Raji (cell line): ENCODE measurements around the gene SMAD7.

Source experiments
- POLR2A ChIP-seq: IDR thresholded peaks from 2 replicates; pipeline ENCODE4 v1.6.1; 2011; ENCODE audit warnings: low read depth, low read length, control low read depth; ENCODE audit not compliant: insufficient read depth

SMAD7 gene

DNA sequence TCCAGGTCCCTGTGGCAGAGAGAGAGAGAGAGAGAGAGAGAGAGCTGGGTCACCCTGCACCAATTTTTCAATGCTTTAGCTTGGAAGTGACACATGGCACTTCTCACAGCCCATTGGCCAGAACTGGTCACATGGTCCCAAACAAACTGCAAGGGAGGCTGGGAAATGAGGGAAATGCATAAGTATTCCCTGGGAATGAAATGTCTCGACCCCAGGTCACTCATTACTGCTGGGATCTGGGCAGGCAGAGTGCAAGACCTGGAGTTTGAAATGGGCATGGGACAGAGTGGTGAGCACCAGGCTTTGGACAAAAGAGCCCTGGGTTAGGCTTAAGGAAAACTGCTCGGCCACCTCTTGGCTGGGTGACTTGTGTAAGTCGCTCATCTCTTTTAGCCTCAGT, 37.0 kb downstream of the SMAD7 start:
- TF ChIP-seq POLR2A: no peak

DNA sequence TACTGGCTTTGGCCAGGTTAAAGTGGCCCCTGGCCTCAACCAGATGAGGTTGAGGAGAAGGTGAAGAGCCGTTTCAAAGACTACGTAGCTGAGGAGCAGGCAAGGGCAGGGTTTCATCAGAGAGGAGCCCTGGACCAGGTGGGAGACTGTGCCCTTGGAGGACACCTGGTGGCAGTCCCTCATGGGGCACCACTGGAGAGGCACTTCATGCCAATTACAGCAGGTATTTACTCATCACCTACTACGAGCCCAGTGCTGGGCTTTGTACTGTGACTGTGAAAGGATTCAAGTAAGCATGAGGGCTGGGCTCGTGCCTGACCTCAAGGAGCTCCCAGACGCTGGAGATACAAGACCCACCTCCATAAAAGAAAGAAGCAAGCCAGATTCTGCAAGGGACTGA, 37.6 kb downstream of the SMAD7 start:
- TF ChIP-seq POLR2A: no peak

DNA sequence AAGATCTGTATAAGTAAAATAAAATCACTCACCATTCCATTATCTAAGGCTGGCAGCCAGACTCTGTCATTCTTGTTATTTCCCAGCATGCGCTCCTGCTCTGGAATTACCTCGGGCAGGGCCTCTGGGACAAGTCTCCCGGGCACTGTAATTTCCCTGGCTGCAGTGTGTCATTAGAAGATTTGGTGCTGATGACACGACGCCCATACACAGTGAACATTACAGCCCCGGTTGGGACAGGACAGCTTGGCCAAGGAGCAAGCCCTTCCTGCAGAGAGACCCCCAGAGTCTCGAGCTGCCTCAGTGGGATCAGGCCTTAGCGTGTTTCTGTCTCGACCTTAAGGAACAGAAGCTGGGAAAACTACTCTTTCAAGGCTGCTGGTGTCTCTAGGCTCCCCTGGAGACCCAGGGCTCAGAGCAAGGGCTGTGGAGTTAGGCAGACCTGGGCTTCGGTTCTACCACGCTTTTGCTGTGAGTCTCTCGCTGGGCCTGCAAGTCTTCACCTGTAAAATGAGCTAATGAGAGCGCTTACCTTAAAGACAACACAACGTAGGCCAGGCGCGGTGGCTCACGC, 39.7 kb downstream of the SMAD7 start:
- no peak for TF ChIP-seq POLR2A

DNA sequence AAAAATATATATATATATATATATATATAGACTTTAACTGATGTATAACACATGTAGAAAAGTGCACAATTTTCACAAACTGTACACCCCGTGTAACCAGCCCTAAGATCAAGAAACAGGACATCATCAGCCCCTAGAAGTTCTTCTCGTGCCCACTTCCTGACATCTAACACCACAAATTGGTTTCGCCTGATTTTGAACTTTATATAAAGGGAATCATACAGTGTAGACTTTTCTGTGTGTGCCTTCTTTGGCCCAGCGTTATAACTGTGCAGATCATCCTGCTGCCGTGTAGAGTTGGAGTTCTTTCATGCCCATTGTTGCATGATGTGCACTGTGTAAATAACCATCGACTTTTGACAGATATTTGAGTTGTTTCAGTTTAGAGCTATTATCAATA, 41.0 kb downstream of the SMAD7 start:
- no peak for TF ChIP-seq POLR2A

DNA sequence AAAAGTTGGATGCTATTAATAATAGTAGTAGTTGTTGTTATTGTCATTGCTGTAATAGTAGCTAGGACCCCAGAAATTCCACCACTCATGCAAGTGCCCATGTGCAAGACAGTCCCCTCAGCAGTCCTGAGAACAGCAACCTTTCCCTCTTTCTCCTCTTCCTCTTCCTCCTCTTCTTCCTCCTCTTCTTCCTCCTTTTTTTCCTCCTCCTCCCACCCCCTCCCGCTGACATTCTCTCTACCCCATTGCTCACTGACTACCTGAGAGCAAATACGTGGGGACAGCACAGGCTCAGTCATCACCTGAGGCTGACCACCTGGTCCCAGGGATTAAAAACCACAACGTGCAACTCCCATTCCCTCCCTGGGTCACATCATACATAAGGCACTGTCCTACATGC, 41.8 kb downstream of the SMAD7 start:
- TF ChIP-seq POLR2A: no peak

DNA sequence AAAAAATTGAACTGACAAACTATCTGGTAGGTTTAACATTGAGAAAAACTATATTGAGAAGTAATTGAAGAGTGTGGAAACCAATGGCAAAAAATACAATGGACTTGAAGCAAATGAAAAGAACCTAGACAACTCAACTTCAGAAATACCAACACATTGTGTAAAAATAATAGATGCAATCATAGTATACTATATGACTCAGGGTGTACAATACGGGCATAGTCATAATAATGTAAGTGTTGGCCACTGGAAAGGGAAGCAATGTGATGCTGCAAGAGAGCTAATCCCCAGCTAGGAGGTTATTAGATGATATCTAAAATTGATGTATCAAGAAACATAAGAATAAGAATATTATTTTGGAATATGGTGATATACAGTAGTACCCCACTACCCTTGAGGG, 45.3 kb downstream of the SMAD7 start:
- TF ChIP-seq POLR2A: no peak

DNA sequence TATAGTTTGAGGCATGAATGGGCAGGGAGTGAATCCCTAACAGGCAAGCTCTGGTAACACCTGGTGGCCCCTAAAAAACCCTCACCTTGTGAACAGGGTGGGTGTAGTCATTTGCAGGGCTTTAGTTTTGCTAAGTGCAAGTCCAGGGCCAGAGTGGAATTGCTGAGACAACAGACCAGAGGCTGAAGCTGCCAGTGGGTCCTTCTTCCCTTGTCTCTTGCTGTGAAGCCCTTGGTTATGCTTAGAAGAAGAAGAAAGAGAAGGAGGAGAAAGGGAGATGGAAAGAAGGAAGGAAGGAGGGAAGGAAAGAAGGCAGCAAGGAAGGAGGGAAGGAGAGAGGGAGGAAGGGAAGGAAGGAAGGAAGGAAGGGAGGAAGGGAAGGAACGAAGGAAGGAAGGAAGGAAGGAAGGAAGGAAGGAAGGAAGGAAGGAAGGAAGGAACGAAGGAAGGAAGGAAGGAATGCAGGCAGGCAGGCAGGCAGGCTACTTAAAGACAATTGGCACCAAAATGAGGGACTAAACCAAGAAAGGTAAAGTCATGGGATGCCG, 45.8 kb downstream of the SMAD7 start:
- TF ChIP-seq POLR2A: no peak

DNA sequence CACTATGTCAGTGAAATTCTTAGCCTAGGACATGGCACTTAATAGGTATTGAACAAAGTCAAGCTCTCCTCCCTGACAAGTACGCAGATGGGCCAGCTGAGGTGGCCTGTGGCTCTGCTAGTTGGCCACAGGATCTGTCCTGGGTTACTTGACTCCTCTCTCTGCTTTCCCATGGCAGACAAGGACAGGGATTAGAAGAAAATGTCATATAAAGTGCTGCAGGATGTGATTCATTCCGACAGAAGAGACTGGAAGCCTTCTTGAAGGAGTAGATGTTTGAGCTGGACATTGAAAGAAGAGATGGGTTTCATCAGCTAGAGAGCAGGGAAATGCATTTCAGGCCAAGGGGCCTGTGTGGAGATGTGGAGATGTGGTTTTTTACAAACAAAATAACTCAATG, 46.7 kb downstream of the SMAD7 start:
- no peak for TF ChIP-seq POLR2A

DNA sequence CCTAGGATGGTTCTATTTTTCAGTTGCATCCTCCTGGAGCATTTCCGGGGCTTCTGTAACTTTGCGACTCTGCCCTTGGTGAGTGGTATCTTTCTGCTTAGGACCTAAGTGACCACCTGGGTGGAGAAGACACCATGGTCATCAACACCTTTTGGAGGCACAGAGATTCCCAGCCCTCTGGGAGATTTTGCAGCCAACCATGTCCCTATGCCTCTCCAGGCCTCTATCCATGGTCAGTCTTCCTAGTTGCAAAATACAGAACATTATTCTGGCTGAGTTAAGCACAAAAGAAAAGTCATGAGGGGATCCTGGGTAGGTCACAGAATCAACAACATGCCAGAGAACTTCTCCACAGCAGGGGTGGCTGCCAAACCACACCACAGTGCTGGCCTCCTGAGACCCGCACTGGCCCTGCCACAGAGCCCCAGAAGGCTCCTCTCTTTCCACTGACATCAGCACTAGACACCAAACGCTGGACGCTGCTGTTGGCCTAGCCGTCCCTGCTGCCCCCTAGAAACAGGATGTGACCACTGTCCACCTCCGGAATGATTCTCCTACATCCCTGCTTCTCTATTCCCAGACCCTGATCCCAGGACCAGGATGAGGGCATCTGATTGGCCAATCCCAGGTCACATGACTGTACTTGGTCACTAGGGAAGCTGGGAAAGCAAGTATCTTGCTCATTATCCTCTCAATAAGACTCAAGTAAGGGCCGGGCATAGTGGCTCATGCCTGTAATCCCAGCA, 47.7 kb downstream of the SMAD7 start:
- TF ChIP-seq POLR2A: no peak

DNA sequence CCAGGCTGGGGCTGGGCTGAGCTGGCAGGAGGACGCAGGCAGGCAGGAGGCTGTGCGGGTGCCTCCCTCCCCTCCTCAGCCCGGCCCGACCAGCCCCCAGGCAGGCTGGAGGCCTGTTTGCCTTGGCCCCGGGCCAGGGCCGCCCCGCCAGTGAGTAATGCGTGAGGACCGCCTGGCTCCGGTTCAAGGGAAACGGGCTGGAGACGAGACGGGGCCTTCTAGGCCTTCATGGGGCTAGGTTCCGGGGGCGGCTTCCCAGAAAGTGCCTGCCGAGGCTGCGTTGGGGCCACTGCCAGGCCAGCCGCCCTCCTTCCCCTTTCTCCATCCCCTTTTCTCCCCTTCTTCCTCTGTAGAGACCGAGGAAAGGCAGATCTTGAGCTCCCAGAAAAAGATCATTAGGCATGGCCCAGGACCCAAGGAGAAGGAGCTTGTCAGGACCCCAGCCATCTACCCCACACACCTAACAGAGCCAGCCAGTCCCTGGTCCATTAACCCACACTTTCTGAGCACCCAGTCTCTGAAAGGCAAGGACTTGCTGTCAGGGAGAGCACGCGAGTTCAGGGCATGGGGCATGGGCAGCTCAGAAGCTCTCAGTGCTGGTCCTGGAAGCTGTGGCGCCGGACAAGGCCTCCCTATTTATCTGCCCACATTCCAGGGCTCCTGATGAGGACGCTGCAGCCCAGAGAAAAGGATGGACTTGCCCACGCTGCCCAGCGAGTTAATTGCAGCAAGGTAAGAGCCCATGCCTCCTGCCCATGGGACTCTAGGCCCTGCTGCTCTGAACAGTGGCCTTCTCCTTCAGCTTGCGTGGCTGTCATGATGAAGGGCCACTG, 48.5 kb downstream of the SMAD7 start:
- no peak for TF ChIP-seq POLR2A

DNA sequence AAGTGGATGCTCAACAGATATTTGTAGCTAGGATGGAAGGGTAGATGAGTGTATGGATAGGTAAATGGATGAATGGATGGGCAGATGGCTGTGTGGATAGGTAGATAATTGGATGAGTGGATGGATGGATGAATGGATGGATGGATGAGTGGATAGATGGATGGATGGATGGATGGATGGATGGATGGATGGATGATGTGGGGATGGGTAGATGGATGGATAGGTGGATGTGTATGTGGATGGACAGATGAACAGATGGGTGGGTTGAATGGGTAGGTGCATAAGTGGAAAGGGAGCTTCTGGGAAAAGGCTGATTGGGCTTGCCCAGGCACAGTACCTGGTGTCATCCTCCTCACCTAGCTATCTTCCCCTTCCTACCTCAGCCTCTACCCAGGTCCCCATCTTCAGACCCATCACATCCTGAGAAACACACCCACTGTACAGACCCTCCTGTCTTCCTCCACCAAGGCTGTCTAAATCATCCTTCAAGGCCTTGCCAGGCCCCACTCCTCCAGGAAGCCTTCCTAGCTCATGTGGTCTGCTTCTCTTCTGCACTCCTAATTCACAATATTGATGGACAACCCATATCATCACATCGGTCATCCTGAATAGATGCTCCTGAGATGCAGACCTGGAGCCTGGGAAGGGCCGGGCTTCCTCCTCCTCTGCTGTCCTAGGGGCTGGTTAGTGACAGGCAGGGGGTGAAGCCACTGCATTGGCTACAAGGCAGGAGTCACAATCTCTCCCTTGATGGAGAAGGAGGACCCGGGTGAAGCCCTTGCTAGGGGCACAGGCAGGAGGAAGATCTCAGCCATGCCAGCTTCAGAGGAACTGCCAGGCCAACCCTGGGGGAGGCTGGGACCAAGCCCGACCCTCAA, 49.4 kb downstream of the SMAD7 start:
- TF ChIP-seq POLR2A: no peak

DNA sequence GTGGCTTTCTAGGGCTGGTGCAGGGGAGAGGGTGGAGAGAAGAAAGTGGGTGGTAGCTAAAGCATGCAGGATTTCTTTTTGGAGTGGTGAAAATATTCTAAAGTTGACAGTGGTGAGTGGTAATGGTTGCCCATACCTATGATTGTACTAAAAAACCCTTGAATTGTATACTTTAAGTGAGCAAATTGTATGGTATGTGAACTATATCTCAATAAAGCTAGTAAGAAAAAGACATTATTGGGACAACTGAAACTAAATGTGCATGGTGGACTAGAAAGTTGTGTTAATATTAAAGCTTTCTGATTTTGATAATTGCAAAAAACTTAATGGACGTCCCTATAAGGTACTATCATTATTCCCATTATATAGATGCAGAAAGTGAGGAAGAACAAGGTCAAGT, 50.3 kb downstream of the SMAD7 start:
- no peak for TF ChIP-seq POLR2A

DNA sequence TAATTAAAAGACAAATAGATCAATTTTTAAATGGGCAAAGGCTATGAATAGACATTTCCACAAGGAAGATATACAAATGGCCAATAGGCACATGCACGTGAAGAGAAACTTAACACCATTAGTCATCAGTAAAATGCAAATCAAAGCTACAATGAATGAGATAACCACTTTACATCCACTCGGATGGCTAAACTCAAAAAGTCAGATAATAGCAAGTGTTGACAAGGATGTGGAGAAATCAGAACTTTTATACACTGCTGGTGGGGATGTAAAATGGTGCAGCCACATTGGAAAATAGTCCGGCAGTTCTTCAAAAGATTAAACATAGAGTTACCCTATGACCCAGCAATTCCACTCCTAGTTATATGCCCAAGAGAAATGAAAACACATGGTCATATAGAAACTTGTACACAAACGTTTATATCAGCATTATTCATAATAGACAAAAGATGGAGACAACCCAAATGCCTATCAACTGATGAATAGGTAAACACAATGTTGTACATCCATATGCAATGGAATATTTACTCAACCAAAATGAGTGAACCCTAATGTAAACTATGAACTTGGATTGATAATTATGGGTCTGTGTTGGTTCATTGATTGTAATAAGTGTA, 51.1 kb downstream of the SMAD7 start:
- TF ChIP-seq POLR2A: no peak

DNA sequence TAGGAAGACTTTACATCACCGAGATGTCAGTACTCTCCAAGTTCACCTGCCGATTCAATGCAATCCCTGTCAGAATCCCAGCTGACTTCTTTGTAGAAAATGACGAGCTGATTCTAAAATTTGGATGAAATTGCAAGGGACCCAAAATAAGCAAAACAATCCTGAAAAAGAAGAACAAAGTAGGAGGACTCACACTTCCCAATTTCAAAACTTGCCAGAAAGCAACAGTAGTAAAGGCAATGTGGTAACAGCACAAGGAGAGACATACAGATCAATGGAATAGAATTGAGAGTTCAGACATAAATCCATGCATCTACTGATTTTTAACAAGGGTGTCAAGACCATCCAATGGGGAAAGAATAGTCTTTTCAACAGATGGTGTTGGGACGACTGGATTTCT, 52.2 kb downstream of the SMAD7 start:
- TF ChIP-seq POLR2A: no peak

DNA sequence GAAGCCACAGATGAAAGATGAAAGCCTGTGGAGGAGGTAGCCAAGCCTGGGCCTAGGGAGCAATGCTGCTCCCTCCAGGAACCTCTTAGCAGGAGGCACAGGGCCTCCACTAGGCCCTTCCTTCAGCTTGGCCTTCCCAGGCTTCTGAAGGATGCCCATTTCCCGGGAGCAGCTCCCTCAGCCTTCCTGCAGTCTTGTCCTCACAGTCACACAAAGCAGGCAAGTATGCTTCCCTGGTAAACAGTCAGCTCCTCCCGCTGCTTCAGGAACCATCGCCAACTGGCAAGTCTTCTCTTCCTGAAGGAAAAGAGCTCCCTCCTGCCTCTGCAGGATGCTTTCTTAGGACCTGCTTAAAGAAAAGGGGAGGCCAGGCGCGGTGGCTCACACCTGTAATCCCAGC, 53.2 kb downstream of the SMAD7 start:
- TF ChIP-seq POLR2A: no peak

DNA sequence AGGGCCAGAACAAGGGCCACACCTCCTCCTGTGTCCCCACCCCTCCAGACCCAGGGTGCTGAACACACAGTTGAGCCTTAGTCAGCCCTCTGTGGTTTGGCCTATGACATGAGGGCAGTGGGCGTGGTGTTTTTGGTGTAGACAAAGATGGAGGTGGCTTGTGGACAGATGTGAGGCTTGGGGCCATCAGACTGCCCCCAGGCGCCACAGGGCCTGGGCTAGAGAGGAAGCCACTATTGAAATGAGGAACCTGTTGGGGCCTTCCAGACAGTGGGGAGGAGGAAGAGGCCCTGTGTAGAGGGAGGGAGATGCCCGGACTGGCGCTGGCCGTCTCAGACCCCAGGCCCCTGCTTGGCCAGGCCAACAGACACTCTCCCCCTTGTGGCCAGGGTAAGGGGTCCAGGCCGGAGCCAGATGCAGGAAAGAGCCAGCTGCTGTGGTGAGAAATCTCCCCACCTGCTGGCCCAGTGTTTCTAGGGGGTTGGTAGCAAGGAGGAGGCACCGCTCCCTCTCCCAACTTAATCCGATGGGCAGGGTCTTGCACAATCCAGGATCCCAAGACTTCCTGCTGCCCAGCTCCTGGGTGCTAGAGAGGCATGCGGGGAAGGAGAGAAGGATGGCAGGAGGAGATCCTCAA, 53.8 kb downstream of the SMAD7 start:
- no peak for TF ChIP-seq POLR2A
